ENCODE data around the gene FOXA3.

- TF ChIP-seq, protein P1, sequence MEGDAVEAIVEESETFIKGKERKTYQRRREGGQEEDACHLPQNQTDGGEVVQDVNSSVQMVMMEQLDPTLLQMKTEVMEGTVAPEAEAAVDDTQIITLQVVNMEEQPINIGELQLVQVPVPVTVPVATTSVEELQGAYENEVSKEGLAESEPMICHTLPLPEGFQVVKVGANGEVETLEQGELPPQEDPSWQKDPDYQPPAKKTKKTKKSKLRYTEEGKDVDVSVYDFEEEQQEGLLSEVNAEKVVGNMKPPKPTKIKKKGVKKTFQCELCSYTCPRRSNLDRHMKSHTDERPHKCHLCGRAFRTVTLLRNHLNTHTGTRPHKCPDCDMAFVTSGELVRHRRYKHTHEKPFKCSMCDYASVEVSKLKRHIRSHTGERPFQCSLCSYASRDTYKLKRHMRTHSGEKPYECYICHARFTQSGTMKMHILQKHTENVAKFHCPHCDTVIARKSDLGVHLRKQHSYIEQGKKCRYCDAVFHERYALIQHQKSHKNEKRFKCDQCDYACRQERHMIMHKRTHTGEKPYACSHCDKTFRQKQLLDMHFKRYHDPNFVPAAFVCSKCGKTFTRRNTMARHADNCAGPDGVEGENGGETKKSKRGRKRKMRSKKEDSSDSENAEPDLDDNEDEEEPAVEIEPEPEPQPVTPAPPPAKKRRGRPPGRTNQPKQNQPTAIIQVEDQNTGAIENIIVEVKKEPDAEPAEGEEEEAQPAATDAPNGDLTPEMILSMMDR (IDR thresholded peaks at IDR 0.05), result no peak
- TF ChIP-seq POLR2A (IDR thresholded peaks at IDR 0.05) (peak; percentile 15), POLR2AphosphoS5 (IDR thresholded peaks at IDR 0.05) (no peak), EP300 (IDR thresholded peaks at IDR 0.05; ENCODE audit: low read depth) (no peak)
These were observed 1.3 kb downstream of the FOXA3 start for GRCh38 chr19:45865269-45865948.
